Activated CD4-positive, alpha-beta T cell treated with anti-CD3 and anti-CD28 coated beads, Interleukin-2, amount 10 ng/mL, durations not matched to agents 7 days and 5 days (primary cell): Measurements from ENCODE around the gene IL17A. TPM values are rescaled to one million over a fixed set of nuclear protein-coding genes. Genes with fewer than 3 reads are reported as not detected.
"Not testable (repeated sequence)": the region's sequence is repeated elsewhere in the genome, so short reads cannot be mapped to it uniquely, and the experiment has no call there.

Source experiments
- CTCF ChIA-PET: fragments of 350-600 bp; sonication (Branson Sonifier 250); formaldehyde crosslinking; loops from one replicate; lab custom pipeline; 2021; ENCODE audit warnings: antibody characterized with exemption; lab: Charles Lee
- POLR2A ChIA-PET: fragments of 350-600 bp; sonication (Branson Sonifier 250); formaldehyde crosslinking; loops from one replicate; lab custom pipeline; 2021; ENCODE audit warnings: antibody characterized with exemption; lab: Charles Lee
- DNase-seq: peaks from one replicate; pipeline ENCODE4 v3.0.0-alpha.2; 2020
- H3K27ac Mint-ChIP-seq: one replicate; pipeline ENCODE4 v1.8.0; 2021; ENCODE audit warnings: mild to moderate bottlenecking, moderate library complexity, mixed read lengths
- H3K27me3 Mint-ChIP-seq: one replicate; pipeline ENCODE4 v1.8.0; 2021; ENCODE audit warnings: mixed read lengths
- H3K36me3 Mint-ChIP-seq: one replicate; pipeline ENCODE4 v1.8.0; 2021; ENCODE audit warnings: low read depth, mixed read lengths
- H3K4me1 Mint-ChIP-seq: one replicate; pipeline ENCODE4 v1.8.0; 2021; ENCODE audit warnings: mixed read lengths
- H3K4me3 Mint-ChIP-seq: one replicate; pipeline ENCODE4 v1.8.0; 2021; ENCODE audit warnings: mild to moderate bottlenecking, moderate library complexity, mixed read lengths
- H3K9me3 Mint-ChIP-seq: one replicate; pipeline ENCODE4 v1.8.0; 2021; ENCODE audit warnings: mixed read lengths
- total RNA-seq, 2 experiments: library from RNA; stranded (reverse); gene quantifications; one replicate each; pipeline ENCODE4 v1.2.3, GENCODE V29; 2021

IL17A gene
- total RNA-seq, 2 experiments from 2014 or later: 0.62 to 0.82 TPM

DNA sequence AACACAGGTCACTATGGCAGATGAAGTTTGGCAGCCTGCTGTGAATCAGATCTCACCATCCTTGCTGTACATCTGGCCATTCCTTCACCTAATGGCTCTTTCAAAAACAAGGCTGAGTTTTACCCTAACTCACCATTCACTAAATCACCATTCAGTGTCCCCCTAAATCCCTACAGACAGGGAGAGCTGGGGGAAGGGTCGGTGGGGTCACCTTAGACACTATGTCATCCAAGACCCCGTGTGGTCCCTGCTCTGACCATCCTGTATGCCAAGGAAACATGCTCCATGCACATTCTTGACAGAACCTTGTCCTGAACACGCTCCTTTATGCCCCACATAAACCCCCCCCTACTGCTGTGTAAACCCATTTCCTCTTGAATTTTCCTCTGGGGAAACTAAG, 31.8 kb upstream of the IL17A start:
- H3K36me3 Mint-ChIP-seq: no peaks in the 10 kb centered on the region
- CTCF ChIA-PET: interaction anchor here (1.0 to 1.1 kb wide), 2 partner anchors 90 to 236 kb away, joined by 3 read pairs; no protein-coding TSS in a partner anchor

GRCh38 chr6:52155791-52156576, 30.2 kb upstream of the IL17A start:
- Mint-ChIP-seq H3K4me1 (peaks cover 25% of the 10 kb centered on the region), H3K9me3 (peaks cover 5% of the 10 kb centered on the region), H3K27me3 (peaks cover 7% of the 10 kb centered on the region), H3K27ac (no peak overlapping the region), H3K36me3 (peaks cover 6% of the 10 kb centered on the region), H3K4me3 (no peak overlapping the region)
- CTCF ChIA-PET: interaction anchor here (0.8 kb wide), 1 partner anchor 13 kb away, joined by 3 read pairs; no protein-coding TSS in a partner anchor
- POLR2A ChIA-PET: no interaction called here
- DNase-seq: no peak

More for the DNA sequence above, 31.8 kb upstream of the IL17A start:
- POLR2A ChIA-PET: no interaction called here
- H3K27ac Mint-ChIP-seq: no peak overlapping the region
- DNase-seq: no peak
- H3K27me3 Mint-ChIP-seq: peaks cover 7% of the 10 kb centered on the region
- H3K9me3 Mint-ChIP-seq: no peaks in the 10 kb centered on the region
- H3K4me1 Mint-ChIP-seq: peaks cover 25% of the 10 kb centered on the region
- no peak overlapping the region for H3K4me3 Mint-ChIP-seq

- H3K4me3 Mint-ChIP-seq: no peak overlapping the region
- POLR2A ChIA-PET: no interaction called here
Observed at GRCh38 chr6:52157301-52157941, 28.8 kb upstream of the IL17A start.

DNA sequence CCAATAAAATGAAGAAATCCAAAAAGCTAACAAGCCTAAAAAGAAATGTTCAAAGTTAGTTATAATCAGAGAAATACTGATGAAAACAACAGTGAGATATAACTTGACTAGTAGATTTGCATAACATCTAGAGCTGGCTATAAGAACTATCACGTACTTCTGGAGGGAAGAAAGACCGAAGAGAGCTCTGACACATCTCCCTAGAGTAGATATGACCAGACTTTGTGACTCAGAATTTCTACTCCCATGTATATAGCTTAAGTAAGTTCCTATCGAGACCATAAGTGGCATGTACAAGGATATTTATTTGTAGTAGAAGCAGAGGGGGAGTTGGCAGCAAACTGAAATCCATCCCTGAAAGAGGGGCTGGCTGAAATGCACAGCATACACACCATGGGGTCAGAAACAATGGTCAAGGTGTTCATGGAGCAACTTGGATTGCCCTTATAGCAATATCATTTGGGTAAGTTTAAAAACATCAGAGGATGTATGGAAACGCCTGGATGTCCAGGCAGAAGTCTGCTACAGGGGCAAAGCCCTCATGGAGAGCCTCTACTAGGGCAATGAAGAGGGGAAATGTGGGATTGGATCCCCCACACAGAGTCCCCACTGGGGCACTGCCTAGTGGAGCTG, 25.6 kb upstream of the IL17A start:
- POLR2A ChIA-PET: no interaction called here
- Mint-ChIP-seq H3K9me3 (peaks cover 12% of the 10 kb centered on the region), H3K36me3 (peaks cover 7% of the 10 kb centered on the region), H3K4me3 (no peak overlapping the region), H3K4me1 (peaks cover 29% of the 10 kb centered on the region), H3K27ac (no peak overlapping the region), H3K27me3 (peaks cover 7% of the 10 kb centered on the region)
- CTCF ChIA-PET: interaction anchor here (0.8 kb wide), 1 partner anchor 103 kb away, joined by 3 read pairs; no protein-coding TSS in a partner anchor
- DNase-seq: no peak

More at GRCh38 chr6:52157301-52157941, 28.8 kb upstream of the IL17A start:
- peak; percentile 9 for DNase-seq
- Mint-ChIP-seq H3K9me3 (peaks cover 12% of the 10 kb centered on the region), H3K27ac (no peak overlapping the region), H3K36me3 (peaks cover 7% of the 10 kb centered on the region), H3K4me1 (peaks cover 34% of the 10 kb centered on the region), H3K27me3 (peaks cover 3% of the 10 kb centered on the region)
- CTCF ChIA-PET: interaction anchor here (0.6 to 1.3 kb wide), 5 partner anchors 12 to 426 kb away, joined by 3 to 5 read pairs (median 3); no protein-coding TSS in a partner anchor

DNA sequence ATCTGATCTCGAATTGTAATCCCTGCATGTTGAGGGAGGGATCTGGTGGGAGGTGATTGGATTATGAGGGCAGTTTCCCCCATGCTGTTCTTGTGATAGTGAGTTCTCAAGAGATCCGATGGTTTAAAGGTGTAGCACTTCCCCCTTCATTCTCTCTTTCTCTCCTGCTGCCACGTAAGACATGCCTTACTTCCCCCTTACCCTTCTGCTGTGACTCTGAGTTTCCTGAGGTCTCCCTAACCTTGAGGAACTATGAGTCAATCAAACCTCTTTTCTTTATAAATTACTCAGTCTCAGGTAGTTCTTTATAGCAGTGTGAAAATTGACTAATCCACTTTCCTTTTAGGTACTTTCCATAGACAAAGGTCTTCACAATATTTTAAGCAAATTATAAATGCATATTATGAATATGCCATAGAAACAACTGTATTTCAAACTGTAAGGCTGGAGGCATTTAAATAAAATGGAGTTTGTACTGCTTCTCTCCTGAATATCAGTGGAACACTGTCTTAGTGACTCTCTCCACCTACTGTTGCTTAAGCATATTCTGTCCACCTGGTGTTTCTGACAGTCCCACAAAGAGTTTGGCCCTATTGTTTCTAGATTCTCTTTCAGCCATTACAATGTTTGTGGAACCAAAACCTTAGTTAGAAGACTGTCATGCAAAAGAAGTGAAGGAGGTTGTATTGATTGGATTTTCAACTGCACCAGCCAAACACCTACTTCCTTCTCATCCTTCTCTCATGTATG, 24.3 kb upstream of the IL17A start:
- H3K27me3 Mint-ChIP-seq: peaks cover 9% of the 10 kb centered on the region
- no peak overlapping the region for H3K4me3 Mint-ChIP-seq
- H3K9me3 Mint-ChIP-seq: peaks cover 12% of the 10 kb centered on the region
- no peak overlapping the region for H3K27ac Mint-ChIP-seq
- DNase-seq: no peak
- H3K36me3 Mint-ChIP-seq: peaks cover 7% of the 10 kb centered on the region
- H3K4me1 Mint-ChIP-seq: peaks cover 17% of the 10 kb centered on the region
- ChIA-PET CTCF (interaction anchor here (1.2 to 2.6 kb wide), 3 partner anchors 73 to 101 kb away, joined by 4 to 28 read pairs (median 11); no protein-coding TSS in a partner anchor), POLR2A (no interaction called here)

DNA sequence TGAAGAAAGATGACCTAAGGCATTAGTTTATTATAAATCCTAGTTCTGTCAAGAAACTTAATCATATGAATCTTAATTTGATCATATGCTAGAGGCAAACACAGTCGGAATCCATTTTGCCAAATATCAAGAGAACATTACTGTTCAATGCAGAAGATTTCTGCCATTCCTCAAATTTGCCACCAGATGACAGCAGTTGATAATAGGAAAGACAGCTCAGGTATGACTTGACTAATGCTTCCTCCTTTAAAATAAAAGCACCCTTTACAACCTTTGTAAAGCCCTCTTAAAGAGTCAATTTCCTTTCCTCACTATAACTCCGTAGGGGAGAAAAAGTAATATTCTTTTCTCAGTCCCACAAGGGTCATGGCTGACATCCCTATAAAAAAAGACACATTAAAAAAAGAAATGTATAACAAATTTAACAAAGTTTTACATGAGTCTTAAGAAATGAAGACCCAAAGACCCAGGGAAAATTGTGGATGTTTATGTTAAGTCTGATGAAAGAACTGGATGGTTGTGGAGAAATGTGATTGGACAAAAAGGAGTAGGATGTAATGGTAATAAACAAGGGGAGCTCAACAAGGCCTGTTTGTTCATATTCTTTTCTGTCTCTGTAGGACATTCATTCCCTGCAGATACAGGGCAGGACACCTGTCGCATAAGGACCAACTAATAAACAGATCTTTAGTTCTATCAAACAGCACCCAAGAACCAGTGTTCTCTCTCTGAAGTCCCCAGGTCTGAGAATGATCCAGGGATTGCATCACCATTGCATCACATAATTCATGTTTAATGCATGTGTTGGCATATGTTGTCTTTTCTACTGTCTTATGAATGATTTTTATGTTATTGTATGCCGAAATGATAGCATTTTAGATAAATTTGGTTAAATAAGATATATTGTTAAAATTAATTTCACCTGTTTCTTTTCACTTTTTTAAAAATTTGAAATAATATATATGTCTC, 23.0 kb upstream of the IL17A start:
- H3K36me3 Mint-ChIP-seq: peaks cover 7% of the 10 kb centered on the region
- H3K4me3 Mint-ChIP-seq: no peak overlapping the region
- DNase-seq: peak; percentile 17
- peaks cover 11% of the 10 kb centered on the region for H3K4me1 Mint-ChIP-seq
- H3K9me3 Mint-ChIP-seq: peaks cover 12% of the 10 kb centered on the region
- H3K27me3 Mint-ChIP-seq: peaks cover 15% of the 10 kb centered on the region
- no peak overlapping the region for H3K27ac Mint-ChIP-seq
- CTCF ChIA-PET: interaction anchor here (1.0 to 2.6 kb wide), 6 partner anchors 10 to 100 kb away, joined by 3 to 28 read pairs (median 4); no protein-coding TSS in a partner anchor
- POLR2A ChIA-PET: no interaction called here

GRCh38 chr6:52164319-52165094, 21.7 kb upstream of the IL17A start:
- Mint-ChIP-seq H3K27me3 (peaks cover 22% of the 10 kb centered on the region), H3K9me3 (peaks cover 17% of the 10 kb centered on the region), H3K36me3 (peaks cover 7% of the 10 kb centered on the region), H3K4me3 (no peak overlapping the region), H3K4me1 (peaks cover 11% of the 10 kb centered on the region), H3K27ac (no peak overlapping the region)
- DNase-seq: no peak
- POLR2A ChIA-PET: no interaction called here
- CTCF ChIA-PET: interaction anchor here (1.0 to 2.6 kb wide), 2 partner anchors 68 to 98 kb away, joined by 3 to 28 read pairs; no protein-coding TSS in a partner anchor

DNA sequence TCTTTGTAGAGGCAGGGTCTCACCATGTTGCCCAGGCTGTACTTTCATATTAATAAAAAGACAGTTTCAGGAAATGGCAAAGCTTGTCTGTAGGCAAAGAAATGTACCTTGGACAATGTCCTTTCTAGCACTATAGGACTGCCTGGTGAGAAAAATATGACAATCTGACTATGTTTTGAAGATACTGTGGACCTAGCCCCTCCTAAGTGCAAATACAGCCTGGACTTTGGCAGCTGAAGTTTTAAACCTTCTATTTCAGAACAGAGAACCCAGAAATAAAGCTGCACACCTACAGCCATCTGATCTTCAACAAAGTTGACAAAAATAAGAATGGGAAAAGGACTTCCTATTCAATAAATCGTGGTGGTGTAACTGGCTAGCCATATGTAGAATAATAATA, 18.9 kb upstream of the IL17A start:
- H3K27me3 Mint-ChIP-seq: peaks cover 31% of the 10 kb centered on the region
- ChIA-PET CTCF (no interaction called here), POLR2A (no interaction called here)
- peaks cover 1% of the 10 kb centered on the region for H3K4me1 Mint-ChIP-seq
- H3K36me3 Mint-ChIP-seq: no peaks in the 10 kb centered on the region
- H3K27ac Mint-ChIP-seq: no peak overlapping the region
- no peak for DNase-seq
- no peak overlapping the region for H3K4me3 Mint-ChIP-seq
- peaks cover 10% of the 10 kb centered on the region for H3K9me3 Mint-ChIP-seq

- H3K27ac Mint-ChIP-seq, H3K4me1 Mint-ChIP-seq, H3K4me3 Mint-ChIP-seq, H3K36me3 Mint-ChIP-seq, DNase-seq, POLR2A ChIA-PET: not testable (repeated sequence)
- Mint-ChIP-seq H3K27me3 (peaks cover 35% of the 10 kb centered on the region), H3K9me3 (peaks cover 10% of the 10 kb centered on the region)
- CTCF ChIA-PET: interaction anchor here (1.6 kb wide), 1 partner anchor 12 kb away, joined by 3 read pairs; no protein-coding TSS in a partner anchor
Observed at GRCh38 chr6:52168351-52168750, 17.8 kb upstream of the IL17A start.

GRCh38 chr6:52174118-52174517, 12.1 kb upstream of the IL17A start:
- CTCF ChIA-PET: interaction anchor here (1.2 to 1.3 kb wide), 2 partner anchors 11 to 28 kb away, joined by 3 read pairs; no protein-coding TSS in a partner anchor

GRCh38 chr6:52176550-52176949, 9.6 kb upstream of the IL17A start:
- Mint-ChIP-seq H3K27ac (no peak overlapping the region), H3K27me3 (peaks cover 29% of the 10 kb centered on the region), H3K4me1 (peaks cover 8% of the 10 kb centered on the region), H3K36me3 (no peaks in the 10 kb centered on the region), H3K9me3 (peaks cover 2% of the 10 kb centered on the region), H3K4me3 (no peak overlapping the region)
- POLR2A ChIA-PET: no interaction called here
- no peak for DNase-seq
- CTCF ChIA-PET: no interaction called here

More at GRCh38 chr6:52174118-52174517, 12.1 kb upstream of the IL17A start:
- Mint-ChIP-seq H3K4me1 (peaks cover 6% of the 10 kb centered on the region), H3K4me3 (no peak overlapping the region), H3K27me3 (peaks cover 26% of the 10 kb centered on the region), H3K9me3 (peaks cover 7% of the 10 kb centered on the region), H3K27ac (no peak overlapping the region), H3K36me3 (no peaks in the 10 kb centered on the region)
- POLR2A ChIA-PET: no interaction called here
- DNase-seq: no peak
